Mesenchymal stem cell (in vitro differentiated cells and primary cell): ENCODE measurements around the gene KCNH6.

Experiments
- DNase-seq: peaks from one replicate; pipeline ENCODE4 v3.0.0-alpha.2; 2013
- H2AFZ ChIP-seq: one replicate; pipeline ENCODE4 v1.6.1; 2013; ENCODE audit warnings: low read depth, mild to moderate bottlenecking, control low read depth, inconsistent platforms, low read length, moderate library complexity
- H2AK5ac ChIP-seq: 2 replicates; pipeline ENCODE4 v1.6.1; 2013; ENCODE audit warnings: low read length, moderate library complexity, mild to moderate bottlenecking, inconsistent platforms; ENCODE audit not compliant: severe bottlenecking
- H2BK120ac ChIP-seq: one replicate; pipeline ENCODE4 v1.6.1; 2013; ENCODE audit warnings: low read depth, mild to moderate bottlenecking, inconsistent platforms, low read length, moderate library complexity
- H2BK12ac ChIP-seq, 2 experiments: one replicate each; pipeline ENCODE4 v1.6.1; 2013; ENCODE audit warnings: inconsistent platforms in 2 of 2, low read length in 2 of 2, mild to moderate bottlenecking in 2 of 2, moderate library complexity in 2 of 2, control low read depth in 1 of 2
- H2BK15ac ChIP-seq: one replicate; pipeline ENCODE4 v1.6.1; 2013; ENCODE audit warnings: mild to moderate bottlenecking, low read depth, inconsistent platforms; ENCODE audit not compliant: poor library complexity, severe bottlenecking
- H2BK5ac ChIP-seq: 2 replicates; pipeline ENCODE4 v1.6.1; 2013; ENCODE audit warnings: low read depth, mild to moderate bottlenecking, low read length, control low read depth, inconsistent platforms; ENCODE audit not compliant: poor library complexity, severe bottlenecking
- H3K14ac ChIP-seq, 2 experiments: one replicate each; pipeline ENCODE4 v1.6.1; 2013; ENCODE audit warnings: inconsistent platforms in 2 of 2, low read length in 2 of 2, control low read depth in 1 of 2, mild to moderate bottlenecking in 1 of 2, moderate library complexity in 1 of 2
- H3K18ac ChIP-seq, 2 experiments: one replicate each; pipeline ENCODE4 v1.6.1; 2013; ENCODE audit warnings: inconsistent platforms in 2 of 2, low read length in 2 of 2, control low read depth in 1 of 2, low read depth in 1 of 2, mild to moderate bottlenecking in 1 of 2
- H3K23ac ChIP-seq, 2 experiments: one replicate each; pipeline ENCODE4 v1.6.1; 2013; ENCODE audit warnings: inconsistent platforms in 2 of 2, low read length in 2 of 2, mild to moderate bottlenecking in 2 of 2, moderate library complexity in 2 of 2, control low read depth in 1 of 2
- H3K27ac ChIP-seq: 2 replicates; pipeline ENCODE4 v1.5.1; 2013; ENCODE audit warnings: mild to moderate bottlenecking, moderate library complexity, low read length, control low read depth, inconsistent platforms; ENCODE audit not compliant: poor library complexity, severe bottlenecking
- H3K27me3 ChIP-seq, 2 experiments: 2 replicates each; pipeline versions ENCODE4 v1.6.1 to v1.7.0; 2013; ENCODE audit warnings: low read length in 2 of 2, mild to moderate bottlenecking in 2 of 2, moderate library complexity in 2 of 2, control low read depth in 1 of 2, inconsistent platforms in 1 of 2; ENCODE audit not compliant: control insufficient read depth in 1 of 2, insufficient read depth in 1 of 2
- H3K36me3 ChIP-seq, 2 experiments: 2 replicates each; pipeline versions ENCODE4 v1.6.1 to v1.7.0; 2013; ENCODE audit warnings: low read length in 2 of 2, control low read depth in 1 of 2, inconsistent platforms in 1 of 2, low read depth in 1 of 2, mild to moderate bottlenecking in 1 of 2; ENCODE audit not compliant: insufficient read depth in 2 of 2, control insufficient read depth in 1 of 2
- H3K4ac ChIP-seq, 2 experiments: one replicate each; pipeline ENCODE4 v1.6.1; 2013; ENCODE audit warnings: inconsistent platforms in 2 of 2, low read length in 2 of 2, mild to moderate bottlenecking in 2 of 2, moderate library complexity in 2 of 2, control low read depth in 1 of 2, low read depth in 1 of 2
- H3K4me1 ChIP-seq: 2 replicates; pipeline ENCODE4 v1.6.1; 2013; ENCODE audit warnings: low read depth, low read length, control low read depth; ENCODE audit not compliant: control insufficient read depth, insufficient read depth
- H3K4me2 ChIP-seq: 2 replicates; pipeline ENCODE4 v1.6.1; 2013; ENCODE audit warnings: low read length, mild to moderate bottlenecking, inconsistent platforms; ENCODE audit not compliant: poor library complexity, severe bottlenecking
- H3K4me3 ChIP-seq, 2 experiments: 2 replicates each; pipeline versions ENCODE4 v1.5.1 to v1.7.0; 2013; ENCODE audit warnings: low read length in 2 of 2, mild to moderate bottlenecking in 2 of 2, control low read depth in 1 of 2, low read depth in 1 of 2; ENCODE audit not compliant: insufficient read depth in 1 of 2
- H3K79me1 ChIP-seq: replicated peaks from 2 replicates; pipeline ENCODE4 v1.6.1; 2013; ENCODE audit warnings: mild to moderate bottlenecking, control low read depth, low read length, inconsistent platforms; ENCODE audit not compliant: poor library complexity, severe bottlenecking
- H3K9ac ChIP-seq: 2 replicates; pipeline ENCODE4 v1.7.0; 2013; ENCODE audit warnings: mild to moderate bottlenecking, low read length, moderate library complexity
- H3K9me3 ChIP-seq: 2 replicates; pipeline ENCODE4 v1.7.0; 2013; ENCODE audit warnings: mild to moderate bottlenecking, low read length; ENCODE audit not compliant: control insufficient read depth
- H4K8ac ChIP-seq: one replicate; pipeline ENCODE4 v1.6.1; 2013; ENCODE audit warnings: inconsistent platforms, mild to moderate bottlenecking, low read length, moderate library complexity
- H4K91ac ChIP-seq: one replicate; pipeline ENCODE4 v1.6.1; 2013; ENCODE audit warnings: mild to moderate bottlenecking, low read length, inconsistent platforms
- WGBS: methylation state at CpG from one replicate; pipeline ENCODE4 v1.1.7; 2013; ENCODE audit warnings: mixed read lengths; 5-methylcytosine and 5-hydroxymethylcytosine counted together

Gene KCNH6

DNA sequence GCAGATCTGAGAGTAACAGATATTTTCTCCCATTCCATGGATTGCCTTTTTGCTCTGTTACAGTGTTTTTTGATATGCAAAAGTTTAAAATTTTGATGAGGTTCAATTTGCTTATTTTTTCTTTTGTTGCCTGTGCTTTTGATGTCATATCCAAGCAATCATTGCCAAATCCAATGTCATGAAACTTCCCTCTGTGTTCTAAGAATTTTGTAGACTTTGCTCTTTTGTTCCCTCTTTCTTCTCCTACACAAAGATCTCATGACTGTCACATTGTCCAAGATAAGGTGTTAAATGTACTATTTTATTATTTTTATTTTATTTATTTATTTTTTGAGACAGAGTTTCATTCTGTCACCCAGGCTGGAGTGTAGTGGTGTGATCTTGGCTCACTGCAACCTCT is 18.9 kb upstream of the KCNH6 start:
- Histone ChIP-seq H3K4me2 (no peak overlapping the region), H3K4me1 (peaks cover 3% of the 10 kb centered on the region), H3K27ac (no peak overlapping the region), H2BK5ac (no peak overlapping the region), H3K4me3 (no peak overlapping the region), H2AK5ac (no peak overlapping the region), H3K36me3 (no peaks in the 10 kb centered on the region), H2BK12ac (no peak overlapping the region), H3K79me1 (no peaks in the 10 kb centered on the region), H3K9me3 (no peaks in the 10 kb centered on the region), H3K18ac (no peak overlapping the region), H3K27me3 (peaks cover 47 to 77% of the 10 kb centered on the region in 2 experiments), H4K8ac (no peak overlapping the region), H3K23ac (no peak overlapping the region), H2BK120ac (no peak overlapping the region), H3K14ac (no peak overlapping the region), H3K4ac (no peak overlapping the region), H4K91ac (no peak overlapping the region), H2BK15ac (no peak overlapping the region), H3K9ac (no peak overlapping the region), H2AFZ (no peak overlapping the region)
- DNase-seq = no peak

DNA sequence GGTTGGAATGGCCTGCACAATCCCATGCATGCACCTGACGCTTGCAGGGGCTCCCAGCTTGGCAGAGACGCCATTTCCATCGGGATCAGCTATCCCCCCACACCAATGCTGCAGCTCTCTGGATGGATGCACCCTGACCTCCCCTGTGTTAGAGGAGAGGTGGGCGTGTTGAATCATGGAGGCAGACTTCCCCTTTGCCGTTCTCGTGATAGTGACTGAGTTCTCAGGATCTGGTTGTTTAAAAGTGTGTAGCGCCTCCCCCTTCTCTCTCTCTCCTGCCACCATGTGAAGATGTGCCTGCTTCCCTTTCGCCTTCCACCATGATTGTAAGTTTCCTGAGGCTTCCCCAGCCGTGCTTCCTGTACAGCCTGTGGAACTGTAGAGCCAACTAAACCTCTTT is 17.8 kb upstream of the KCNH6 start:
- Histone ChIP-seq H3K79me1 (no peaks in the 10 kb centered on the region), H2BK12ac (no peak overlapping the region), H3K36me3 (no peaks in the 10 kb centered on the region), H2BK15ac (no peak overlapping the region), H3K9me3 (no peaks in the 10 kb centered on the region), H3K18ac (no peak overlapping the region), H3K14ac (no peak overlapping the region), H3K4me3 (no peak overlapping the region), H2BK120ac (no peak overlapping the region), H3K4ac (no peak overlapping the region), H4K8ac (no peak overlapping the region), H2BK5ac (no peak overlapping the region), H3K4me1 (no peaks in the 10 kb centered on the region), H3K27ac (no peak overlapping the region), H3K27me3 (peaks cover 50 to 86% of the 10 kb centered on the region in 2 experiments), H2AK5ac (no peak overlapping the region), H3K4me2 (no peak overlapping the region), H4K91ac (no peak overlapping the region), H3K23ac (no peak overlapping the region), H3K9ac (no peak overlapping the region), H2AFZ (no peak overlapping the region)
- no peak for DNase-seq
- 91% methylated on average over 9 of the region's 9 CpGs for WGBS

DNA sequence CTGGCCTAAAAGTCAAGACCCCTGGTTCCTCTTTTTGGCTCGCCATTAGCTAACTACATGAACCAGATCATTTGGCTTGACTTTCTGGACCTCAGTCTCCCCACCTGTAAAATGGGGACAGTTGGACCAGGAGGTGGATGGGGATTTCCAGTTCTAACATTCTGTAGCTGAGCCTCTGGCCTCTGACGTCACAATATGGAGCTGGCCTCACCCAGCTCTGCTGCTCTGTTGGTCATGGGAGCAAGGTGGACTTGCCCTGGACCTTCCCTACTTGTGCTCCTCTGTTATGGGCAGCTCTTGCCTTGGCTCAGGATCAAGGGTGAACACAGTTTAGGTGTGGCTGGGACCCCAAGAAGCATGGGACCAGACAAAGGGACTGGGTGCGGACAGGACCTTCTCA is 16.5 kb upstream of the KCNH6 start:
- Histone ChIP-seq H3K14ac (no peak overlapping the region), H3K4me3 (no peak overlapping the region), H3K4ac (no peak overlapping the region), H3K4me1 (no peaks in the 10 kb centered on the region), H3K18ac (no peak overlapping the region), H3K4me2 (no peak overlapping the region), H2BK120ac (no peak overlapping the region), H3K9ac (no peak overlapping the region), H3K9me3 (no peaks in the 10 kb centered on the region), H2BK15ac (no peak overlapping the region), H3K36me3 (no peaks in the 10 kb centered on the region), H3K27ac (no peak overlapping the region), H3K23ac (no peak overlapping the region), H2AK5ac (no peak overlapping the region), H3K27me3 (peaks cover 41 to 77% of the 10 kb centered on the region in 2 experiments), H4K8ac (no peak overlapping the region), H3K79me1 (no peaks in the 10 kb centered on the region), H2BK5ac (no peak overlapping the region), H4K91ac (no peak overlapping the region), H2AFZ (no peak overlapping the region), H2BK12ac (no peak overlapping the region)
- no peak for DNase-seq
- WGBS = 95% methylated on average over 3 of the region's 3 CpGs

DNA sequence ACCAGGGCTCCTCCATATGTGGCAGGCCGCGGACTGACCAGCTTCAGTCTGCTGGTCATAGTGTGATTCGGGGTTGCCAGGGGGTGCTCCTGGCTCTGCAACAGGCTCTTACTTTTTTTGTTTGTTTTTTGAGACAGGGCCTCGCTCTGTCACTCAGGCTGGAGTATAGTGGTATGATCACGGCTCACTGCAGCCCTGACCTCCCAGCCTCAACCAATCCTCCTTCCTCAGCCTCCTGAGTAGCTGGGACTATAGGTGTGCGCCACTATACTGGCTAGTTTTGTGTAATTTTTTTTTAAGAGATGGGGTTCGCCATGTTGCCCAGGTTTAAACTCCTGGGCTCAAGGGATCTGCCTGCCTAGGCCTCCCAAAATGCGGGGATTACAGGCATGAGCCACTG is 11.8 kb upstream of the KCNH6 start:
- H3K14ac ChIP-seq = no peak overlapping the region
- H2BK12ac ChIP-seq = no peak overlapping the region
- H2BK5ac ChIP-seq = no peak overlapping the region
- no peak for DNase-seq
- H2AK5ac ChIP-seq = no peak overlapping the region
- no peaks in the 10 kb centered on the region for H3K36me3 ChIP-seq
- no peak overlapping the region for H3K9ac ChIP-seq
- no peak overlapping the region for H2BK120ac ChIP-seq
- no peak overlapping the region for H2BK15ac ChIP-seq
- peaks cover 49 to 61% of the 10 kb centered on the region in 2 experiments for H3K27me3 ChIP-seq
- no peaks in the 10 kb centered on the region for H3K79me1 ChIP-seq
- no peak overlapping the region for H3K27ac ChIP-seq
- no peak overlapping the region for H4K8ac ChIP-seq
- 84% methylated on average over 8 of the region's 8 CpGs for WGBS
- no peak overlapping the region for H4K91ac ChIP-seq
- no peaks in the 10 kb centered on the region for H3K9me3 ChIP-seq
- no peak overlapping the region for H3K4me3 ChIP-seq
- no peak overlapping the region for H2AFZ ChIP-seq
- H3K4ac ChIP-seq = no peak overlapping the region
- H3K4me2 ChIP-seq = no peak overlapping the region
- H3K4me1 ChIP-seq = no peaks in the 10 kb centered on the region
- no peak overlapping the region for H3K18ac ChIP-seq
- no peak overlapping the region for H3K23ac ChIP-seq
